CD14-positive monocyte (primary cell): ENCODE results near the gene IGF2R. TPM values are rescaled to one million over a fixed set of nuclear protein-coding genes. Genes with fewer than 3 reads are reported as not detected.

Experiments used
- DNase-seq, 3 donors: peaks; one replicate each; pipeline ENCODE4 v3.0.0-alpha.2; 2011 to 2022
- H2AFZ ChIP-seq: 2 replicates; pipeline ENCODE4 v1.6.0; 2012; ENCODE audit warnings: mild to moderate bottlenecking, low read depth, low read length, inconsistent platforms; ENCODE audit not compliant: insufficient read depth, poor library complexity, severe bottlenecking
- H3K27ac ChIP-seq, 2 donors: 1 replicate in 1 of 2; 2 replicates in 1 of 2; pipeline ENCODE4 v1.5.1; 2012 to 2013; ENCODE audit warnings: low read length in 2 of 2, control low read depth in 1 of 2, inconsistent platforms in 1 of 2, low read depth in 1 of 2, mild to moderate bottlenecking in 1 of 2
- H3K27me3 ChIP-seq, 2 donors: one replicate each; pipeline versions ENCODE4 v1.6.0 to v1.6.1; 2011 to 2013; ENCODE audit warnings: low read length in 2 of 2; ENCODE audit not compliant: control insufficient read depth in 2 of 2, insufficient read depth in 2 of 2
- H3K36me3 ChIP-seq, 2 donors: replicated peaks in 1 of 2; 1 replicate in 1 of 2; 2 replicates in 1 of 2; pipeline versions ENCODE4 v1.5.1 to v1.6.1; 2012 to 2013; ENCODE audit warnings: low read length in 2 of 2, control low read depth in 1 of 2, inconsistent platforms in 1 of 2, mild to moderate bottlenecking in 1 of 2; ENCODE audit not compliant: insufficient read depth in 2 of 2, control insufficient read depth in 1 of 2
- H3K4me1 ChIP-seq, 2 donors: 1 replicate in 1 of 2; 2 replicates in 1 of 2; pipeline versions ENCODE4 v1.5.1 to v1.6.1; 2012 to 2013; ENCODE audit warnings: low read length in 2 of 2, control low read depth in 1 of 2, inconsistent platforms in 1 of 2, mild to moderate bottlenecking in 1 of 2, moderate library complexity in 1 of 2; ENCODE audit not compliant: insufficient read depth in 2 of 2, control insufficient read depth in 1 of 2
- H3K4me2 ChIP-seq: replicated peaks from 2 replicates; pipeline ENCODE3; 2012; ENCODE audit warnings: low read length, moderate library complexity, mild to moderate bottlenecking; ENCODE audit not compliant: poor library complexity, severe bottlenecking; ENCODE audit errors: extremely low read depth
- H3K4me3 ChIP-seq, 3 experiments: fragments of 200-600 bp in 1 of 3; sonication (generic) in 1 of 3; replicated peaks in 1 of 3; 1 replicate in 2 of 3; 2 replicates in 1 of 3; pipeline ENCODE4 v1.5.1; 2011 to 2013; ENCODE audit warnings: low read length in 3 of 3, mild to moderate bottlenecking in 3 of 3, control low read depth in 2 of 3, low read depth in 2 of 3, inconsistent platforms in 1 of 3, moderate library complexity in 1 of 3
- H3K79me2 ChIP-seq: 2 replicates; pipeline ENCODE4 v1.6.0; 2012; ENCODE audit warnings: mild to moderate bottlenecking, control low read depth, inconsistent platforms, low read length, moderate library complexity; ENCODE audit not compliant: insufficient read depth
- H3K9ac ChIP-seq: 2 replicates; pipeline ENCODE4 v1.6.0; 2017; ENCODE audit warnings: low read length, mild to moderate bottlenecking; ENCODE audit not compliant: insufficient read depth, poor library complexity, severe bottlenecking
- H3K9me3 ChIP-seq, 2 donors: replicated peaks in 1 of 2; 1 replicate in 1 of 2; 2 replicates in 1 of 2; pipeline versions ENCODE4 v1.5.1 to v1.6.1; 2012 to 2013; ENCODE audit warnings: low read length in 2 of 2, control low read depth in 1 of 2; ENCODE audit not compliant: control insufficient read depth in 1 of 2, insufficient read depth in 1 of 2
- H4K20me1 ChIP-seq: 2 replicates; pipeline ENCODE4 v1.6.0; 2012; ENCODE audit warnings: mild to moderate bottlenecking, low read length, control low read depth, moderate library complexity; ENCODE audit not compliant: insufficient read depth
- H3K27ac Mint-ChIP-seq, 7 donors: one replicate each; pipeline ENCODE4 v1.8.0; 2020; ENCODE audit warnings: mild to moderate bottlenecking in 7 of 7, mixed read lengths in 7 of 7, moderate library complexity in 6 of 7, inconsistent platforms in 2 of 7
- H3K27me3 Mint-ChIP-seq, 3 donors: one replicate each; pipeline ENCODE4 v1.8.0; 2021 to 2022; ENCODE audit warnings: low read depth in 3 of 3, mild to moderate bottlenecking in 3 of 3, mixed read lengths in 3 of 3, moderate library complexity in 3 of 3, inconsistent platforms in 1 of 3
- H3K36me3 Mint-ChIP-seq, 2 donors: one replicate each; pipeline ENCODE4 v1.8.0; 2020; ENCODE audit warnings: mixed read lengths in 2 of 2, inconsistent platforms in 1 of 2, mild to moderate bottlenecking in 1 of 2
- H3K4me1 Mint-ChIP-seq: one replicate; pipeline ENCODE4 v1.8.0; 2020; ENCODE audit warnings: mild to moderate bottlenecking, mixed read lengths
- H3K4me3 Mint-ChIP-seq, 2 donors: one replicate each; pipeline ENCODE4 v1.8.0; 2020; ENCODE audit warnings: mild to moderate bottlenecking in 2 of 2, mixed read lengths in 2 of 2, moderate library complexity in 1 of 2
- H3K9me3 Mint-ChIP-seq, 7 donors: one replicate each; pipeline ENCODE4 v1.8.0; 2020 to 2022; ENCODE audit warnings: mixed read lengths in 7 of 7, mild to moderate bottlenecking in 6 of 7, moderate library complexity in 6 of 7, inconsistent platforms in 2 of 7
- WGBS: methylation state at CpG from one replicate; pipeline ENCODE4 v1.1.5; 2013; ENCODE audit warnings: missing lambda C conversion rate; ENCODE audit not compliant: insufficient coverage; 5-methylcytosine and 5-hydroxymethylcytosine counted together
- intact Hi-C, 2 donors: fragments of 100-400 bp; cut with micrococcal nuclease; formaldehyde crosslinking; loops; one replicate each; pipeline versions ENCODE4 v1.15.0 to v1.15.1; 2023
- polyA plus RNA-seq, 3 donors: library from polyadenylated mRNA; depleted of rRNA in 1 of 3; unstranded in 2 of 3; stranded (reverse) in 1 of 3; fragments of 300-500 nt in 2 of 3; fragments of >200 nt in 1 of 3; fragmentation: Illumina TruSeq in 2 of 3; gene quantifications; 1 replicate in 2 of 3; 2 replicates in 1 of 3; pipeline ENCODE4 v1.2.3, GENCODE V29; 2012 to 2021
- TF ChIP-seq, protein P1 (sequence below): fragments of 200-600 bp; IDR thresholded peaks from one replicate; pipeline ENCODE4 v1.8.0; 2022; ENCODE audit warnings: antibody characterized with exemption, mild to moderate bottlenecking

Gene IGF2R
- polyA plus RNA-seq, 3 donors: 6.9 to 44.8 (median 8.2) TPM

DNA sequence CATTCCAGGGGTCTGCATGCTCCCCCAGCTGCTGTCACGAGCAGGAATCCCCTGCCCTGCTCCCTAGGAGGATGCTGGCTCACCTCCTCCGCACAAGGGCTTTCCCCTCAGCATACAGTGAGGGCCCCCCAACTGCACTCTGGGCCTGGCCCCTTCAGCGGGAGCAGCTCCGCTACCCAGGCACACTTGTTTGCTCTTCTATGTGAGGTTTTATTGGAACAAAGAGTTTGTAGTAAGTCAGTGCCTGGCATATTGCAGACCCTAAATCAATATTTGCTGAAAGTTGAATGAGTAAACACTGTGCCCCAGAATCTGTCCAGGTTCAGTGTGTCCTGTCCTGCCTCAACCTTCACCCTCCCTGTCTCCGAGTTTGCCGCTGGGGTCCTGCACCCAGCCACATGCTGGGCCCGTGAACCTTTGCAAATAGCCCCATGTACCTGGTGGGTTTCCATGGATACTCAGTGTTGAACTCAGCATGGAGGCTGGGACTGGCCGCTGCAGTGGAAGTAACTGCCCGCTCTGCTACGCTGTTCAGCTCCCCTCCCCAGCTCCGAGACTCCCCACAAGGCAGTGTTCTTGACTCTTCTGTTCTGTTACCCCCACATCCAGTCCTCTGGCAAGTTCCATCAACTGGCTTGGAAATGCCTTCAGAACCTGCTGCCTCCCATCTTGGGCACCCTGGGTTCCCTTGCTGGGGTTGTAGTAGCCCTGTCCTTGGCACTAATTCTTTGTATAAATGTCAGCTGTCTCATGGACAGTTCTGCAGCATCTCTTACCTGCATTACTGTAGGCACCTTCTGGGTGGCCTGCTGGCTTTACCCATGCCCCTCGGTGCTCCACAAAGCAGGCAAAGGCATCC lies 168.5 kb downstream of the IGF2R start:
- no peaks in the 10 kb centered on the region for H4K20me1 ChIP-seq

DNA sequence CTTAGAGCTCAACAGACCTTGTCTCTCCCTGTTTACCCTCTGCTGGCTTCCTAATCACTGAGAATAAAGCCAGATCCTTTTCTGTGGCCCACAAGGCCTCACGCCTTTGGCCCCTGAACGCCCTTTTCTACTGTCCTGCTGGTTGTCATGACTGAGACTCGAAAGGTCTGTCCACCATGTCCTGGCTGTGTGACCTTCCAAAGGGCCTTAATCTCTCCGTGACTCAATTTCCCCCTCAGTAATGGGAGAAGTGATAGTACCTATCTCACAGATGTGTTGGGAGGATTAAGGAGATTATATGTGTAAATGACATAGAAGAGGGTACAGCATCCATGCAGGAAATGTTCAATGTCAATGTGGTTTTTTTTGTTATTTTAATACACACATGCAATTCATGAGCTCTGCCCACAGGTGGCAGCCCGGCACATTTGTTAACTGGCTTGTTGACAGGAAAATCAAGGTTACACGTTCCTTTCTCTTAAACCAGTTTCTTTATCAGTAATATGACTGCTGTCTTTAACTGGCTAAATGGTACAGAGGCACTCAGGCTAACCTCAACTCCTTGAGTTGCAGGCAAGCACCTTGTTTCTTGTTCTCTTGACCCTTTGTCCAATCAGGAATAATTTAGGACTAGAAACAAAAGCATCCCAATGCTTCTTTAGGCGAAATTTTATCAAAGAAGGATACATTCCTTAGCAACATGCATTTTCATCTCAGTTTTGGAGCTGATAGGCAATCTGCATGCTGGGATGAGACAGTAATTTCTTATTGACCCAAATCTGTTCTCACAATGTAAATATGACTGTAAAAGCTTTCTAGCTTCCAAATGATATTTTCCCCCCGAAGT lies 169.3 kb downstream of the IGF2R start:
- Mint-ChIP-seq H3K4me1 (no peaks in the 10 kb centered on the region), H3K27me3 (peaks cover 12 to 18% (median 15%) of the 10 kb centered on the region in 3 donors), H3K36me3 (no peaks in the 10 kb centered on the region), H3K27ac (peak overlapping the region in 1 of 7 donors; percentile 14), H3K4me3 (no peak overlapping the region), H3K9me3 (peaks cover 0 to 3% (median 0%) of the 10 kb centered on the region in 7 donors)
- Histone ChIP-seq H3K27ac (no peak overlapping the region), H3K9me3 (no peaks in the 10 kb centered on the region), H3K4me1 (no peaks in the 10 kb centered on the region), H3K4me3 (no peak overlapping the region), H3K36me3 (no peaks in the 10 kb centered on the region), H4K20me1 (no peaks in the 10 kb centered on the region), H2AFZ (no peak overlapping the region), H3K4me2 (no peak overlapping the region), H3K79me2 (no peaks in the 10 kb centered on the region), H3K9ac (no peak overlapping the region), H3K27me3 (no peaks in the 10 kb centered on the region)
- WGBS: 100% methylated on average over 4 of the region's 8 CpGs
- peak in 1 of 3 donors; percentile 11 for DNase-seq
- intact Hi-C loops: no loop called here
- TF ChIP-seq, protein P1, sequence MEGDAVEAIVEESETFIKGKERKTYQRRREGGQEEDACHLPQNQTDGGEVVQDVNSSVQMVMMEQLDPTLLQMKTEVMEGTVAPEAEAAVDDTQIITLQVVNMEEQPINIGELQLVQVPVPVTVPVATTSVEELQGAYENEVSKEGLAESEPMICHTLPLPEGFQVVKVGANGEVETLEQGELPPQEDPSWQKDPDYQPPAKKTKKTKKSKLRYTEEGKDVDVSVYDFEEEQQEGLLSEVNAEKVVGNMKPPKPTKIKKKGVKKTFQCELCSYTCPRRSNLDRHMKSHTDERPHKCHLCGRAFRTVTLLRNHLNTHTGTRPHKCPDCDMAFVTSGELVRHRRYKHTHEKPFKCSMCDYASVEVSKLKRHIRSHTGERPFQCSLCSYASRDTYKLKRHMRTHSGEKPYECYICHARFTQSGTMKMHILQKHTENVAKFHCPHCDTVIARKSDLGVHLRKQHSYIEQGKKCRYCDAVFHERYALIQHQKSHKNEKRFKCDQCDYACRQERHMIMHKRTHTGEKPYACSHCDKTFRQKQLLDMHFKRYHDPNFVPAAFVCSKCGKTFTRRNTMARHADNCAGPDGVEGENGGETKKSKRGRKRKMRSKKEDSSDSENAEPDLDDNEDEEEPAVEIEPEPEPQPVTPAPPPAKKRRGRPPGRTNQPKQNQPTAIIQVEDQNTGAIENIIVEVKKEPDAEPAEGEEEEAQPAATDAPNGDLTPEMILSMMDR: peak; percentile 71

More for the DNA sequence above, 168.5 kb downstream of the IGF2R start:
- H3K9ac ChIP-seq: no peak overlapping the region
- H3K4me2 ChIP-seq: no peak overlapping the region
- Mint-ChIP-seq H3K9me3 (peaks cover 0 to 3% (median 0%) of the 10 kb centered on the region in 7 donors), H3K4me1 (no peaks in the 10 kb centered on the region), H3K4me3 (no peak overlapping the region), H3K27ac (peak overlapping the region in 1 of 7 donors; percentile 14), H3K36me3 (no peaks in the 10 kb centered on the region), H3K27me3 (peaks cover 12 to 18% (median 15%) of the 10 kb centered on the region in 3 donors)
- no peaks in the 10 kb centered on the region for H3K4me1 ChIP-seq
- no peak overlapping the region for H3K27ac ChIP-seq
- intact Hi-C loops: no loop called here
- no peaks in the 10 kb centered on the region for H3K27me3 ChIP-seq
- no peak for DNase-seq
- no peaks in the 10 kb centered on the region for H3K9me3 ChIP-seq
- no peak overlapping the region for H2AFZ ChIP-seq
- TF ChIP-seq, protein P1: no peak
- H3K36me3 ChIP-seq: no peaks in the 10 kb centered on the region
- H3K4me3 ChIP-seq: no peak overlapping the region
- no peaks in the 10 kb centered on the region for H3K79me2 ChIP-seq
- WGBS: 56% methylated on average over 11 of the region's 12 CpGs
